Neural cell (in vitro differentiated cells): ENCODE data around the gene GRIK2. TPM values are rescaled to one million over a fixed set of nuclear protein-coding genes. Genes with fewer than 3 reads are reported as not detected.

Experiments
- H2AFZ ChIP-seq: fragments of 200-600, 300-800 bp; sonication (generic), shearing (Covaris generic); 2 replicates; pipeline ENCODE4 v1.6.0; 2014; ENCODE audit warnings: low read depth, mild to moderate bottlenecking, antibody characterized with exemption, low read length, moderate library complexity
- H3F3A ChIP-seq: fragments of 200-600 bp; shearing (Covaris generic); 2 replicates; pipeline ENCODE4 v1.6.1; 2016; ENCODE audit warnings: mild to moderate bottlenecking, moderate library complexity, mixed read lengths, antibody characterized with exemption, low read length; ENCODE audit not compliant: insufficient read depth, poor library complexity, severe bottlenecking
- H3K27ac ChIP-seq: fragments of 200-600, 300-800 bp; sonication (generic), shearing (Covaris generic); 2 replicates; pipeline ENCODE4 v1.5.1; 2014; ENCODE audit warnings: mild to moderate bottlenecking, low read length, moderate library complexity
- H3K27me3 ChIP-seq: fragments of 300-800, 200-600 bp; sonication (generic), shearing (Covaris generic); 2 replicates; pipeline ENCODE4 v1.6.0; 2014; ENCODE audit warnings: mild to moderate bottlenecking, low read depth, low read length, moderate library complexity; ENCODE audit not compliant: insufficient read depth
- H3K36me3 ChIP-seq: fragments of 300-800, 200-600 bp; sonication (generic), shearing (Covaris generic); 2 replicates; pipeline ENCODE4 v1.5.1; 2014; ENCODE audit warnings: mild to moderate bottlenecking, antibody characterized with exemption, low read length, moderate library complexity; ENCODE audit not compliant: insufficient read depth
- H3K4me2 ChIP-seq: fragments of 300-800, 200-600 bp; sonication (generic), shearing (Covaris generic); 2 replicates; pipeline ENCODE4 v1.6.0; 2014; ENCODE audit warnings: mild to moderate bottlenecking, low read length
- H3K4me3 ChIP-seq: fragments of 300-800, 200-600 bp; sonication (generic), shearing (Covaris generic); 2 replicates; pipeline ENCODE4 v1.5.1; 2014; ENCODE audit warnings: mild to moderate bottlenecking, low read length, moderate library complexity
- H3K79me2 ChIP-seq: fragments of 200-600 bp; shearing (Covaris generic); replicated peaks from 2 replicates; pipeline ENCODE4 v1.6.0; 2014; ENCODE audit warnings: mild to moderate bottlenecking, low read length, moderate library complexity; ENCODE audit not compliant: insufficient read depth
- H3K9ac ChIP-seq: fragments of 300-800, 200-600 bp; sonication (generic), shearing (Covaris generic); 2 replicates; pipeline ENCODE4 v1.6.1; 2016; ENCODE audit warnings: mild to moderate bottlenecking, low read length, mixed read lengths
- H3K9me2 ChIP-seq: fragments of 200-600 bp; shearing (Covaris generic); 2 replicates; pipeline ENCODE4 v1.6.1; 2016; ENCODE audit warnings: mild to moderate bottlenecking, low read length, mixed read lengths; ENCODE audit not compliant: insufficient read depth
- H3K9me3 ChIP-seq: fragments of 200-600, 300-800 bp; sonication (generic), shearing (Covaris generic); 2 replicates; pipeline ENCODE4 v1.6.1; 2016; ENCODE audit warnings: mild to moderate bottlenecking, mixed run types, low read length, moderate library complexity, mixed read lengths
- H4K20me1 ChIP-seq: fragments of 200-600 bp; shearing (Covaris generic); 2 replicates; pipeline ENCODE4 v1.6.1; 2016; ENCODE audit warnings: mild to moderate bottlenecking, mixed run types; ENCODE audit not compliant: insufficient read depth
- EP300 ChIP-seq: fragments of 450-650 bp; conservative IDR thresholded peaks from 2 replicates; pipeline ENCODE4 v1.6.1; 2014; ENCODE audit warnings: antibody characterized with exemption, mild to moderate bottlenecking, moderate library complexity; ENCODE audit not compliant: poor library complexity, severe bottlenecking
- EZH2 ChIP-seq: fragments of 200-600, 300-800 bp; shearing (Covaris generic), sonication (generic); IDR thresholded peaks from 2 replicates; pipeline ENCODE4 v1.6.1; 2014; ENCODE audit warnings: antibody characterized with exemption, low read length, borderline replicate concordance, mild to moderate bottlenecking; ENCODE audit not compliant: insufficient read depth, poor library complexity, severe bottlenecking
- MXI1 ChIP-seq: fragments of 450-650 bp; conservative IDR thresholded peaks from 2 replicates; pipeline ENCODE4 v1.6.1; 2014; ENCODE audit warnings: antibody characterized with exemption, mild to moderate bottlenecking; ENCODE audit not compliant: poor library complexity, severe bottlenecking
- POLR2AphosphoS5 ChIP-seq: IDR thresholded peaks from 2 replicates; pipeline ENCODE4 v1.6.1; 2012
- RAD21 ChIP-seq: fragments of 450-650 bp; conservative IDR thresholded peaks from 2 replicates; pipeline ENCODE4 v1.6.1; 2014; ENCODE audit warnings: antibody characterized with exemption, mild to moderate bottlenecking, moderate library complexity
- SMC3 ChIP-seq: fragments of 450-650 bp; conservative IDR thresholded peaks from 2 replicates; pipeline ENCODE4 v1.6.1; 2014; ENCODE audit warnings: antibody characterized with exemption, mild to moderate bottlenecking, moderate library complexity; ENCODE audit not compliant: poor library complexity
- polyA plus RNA-seq: library from polyadenylated mRNA; depleted of rRNA; stranded (reverse); fragments of >200 nt; gene quantifications from 2 replicates; pipeline ENCODE4 v1.2.3, GENCODE V29; 2014
- TF ChIP-seq, protein P1 (sequence below): fragments of 450-650 bp; IDR thresholded peaks from 2 replicates; pipeline ENCODE4 v1.5.1; 2014; ENCODE audit warnings: antibody characterized with exemption, mild to moderate bottlenecking, moderate library complexity; ENCODE audit not compliant: poor library complexity, severe bottlenecking
- TF ChIP-seq, protein P2 (sequence below): IDR thresholded peaks from 2 replicates; pipeline ENCODE4 v1.6.1; 2012; ENCODE audit warnings: borderline replicate concordance

Gene GRIK2
- polyA plus RNA-seq, 1 donor from 2014 or later = 106 TPM

DNA sequence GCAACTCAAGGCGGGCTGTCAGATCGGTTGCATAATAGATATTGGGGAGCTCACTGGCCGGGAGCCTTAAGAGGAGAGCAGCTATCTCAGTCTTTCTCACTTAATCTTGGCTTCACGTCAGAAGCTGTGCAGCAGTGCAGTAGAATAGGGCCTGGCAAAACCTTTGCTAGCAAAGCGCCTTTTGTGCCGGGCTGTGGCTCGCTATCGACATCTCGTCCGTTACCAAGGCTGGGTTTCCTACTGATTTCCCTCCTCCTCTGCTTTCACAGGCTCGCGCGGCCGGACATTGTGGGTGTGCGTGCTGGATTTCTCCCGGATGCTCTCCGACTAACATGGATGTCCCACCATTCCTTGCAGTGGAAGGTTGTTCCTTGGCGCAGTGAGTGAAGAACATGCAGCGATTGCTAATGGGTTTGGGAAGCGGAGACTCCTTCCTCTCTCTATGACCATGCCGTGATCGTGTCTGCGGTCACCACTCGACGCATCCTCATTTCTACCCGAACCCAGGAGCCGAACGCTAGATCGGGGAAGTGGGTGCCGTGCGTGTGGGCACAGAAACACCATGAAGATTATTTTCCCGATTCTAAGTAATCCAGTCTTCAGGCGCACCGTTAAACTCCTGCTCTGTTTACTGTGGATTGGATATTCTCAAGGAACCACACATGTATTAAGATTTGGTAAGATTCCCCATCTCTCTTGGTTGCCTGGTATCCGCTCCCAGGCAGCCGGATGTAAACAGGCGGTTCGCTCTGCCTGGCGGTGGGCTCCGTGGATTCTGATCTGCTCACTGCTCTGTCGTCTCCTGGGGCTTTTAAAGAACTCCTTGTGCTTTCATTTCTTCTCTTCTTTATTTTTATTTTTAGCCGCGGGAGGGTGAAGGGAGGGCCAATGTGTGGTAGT lies 5.5 kb downstream of the GRIK2 start:
- H3K36me3 ChIP-seq = no peaks in the 10 kb centered on the region
- H3K9me3 ChIP-seq = no peaks in the 10 kb centered on the region
- peak overlapping the region; percentile 54 for H3K4me2 ChIP-seq
- H3K9me2 ChIP-seq = no peaks in the 10 kb centered on the region
- H2AFZ ChIP-seq = no peak overlapping the region
- H3K4me3 ChIP-seq = peak overlapping the region; percentile 65
- H4K20me1 ChIP-seq = no peaks in the 10 kb centered on the region
- TF ChIP-seq EZH2 (no peak), POLR2AphosphoS5 (no peak), SMC3 (peak; percentile 16), EP300 (no peak), RAD21 (peak; percentile 31), MXI1 (no peak)
- TF ChIP-seq, protein P1, sequence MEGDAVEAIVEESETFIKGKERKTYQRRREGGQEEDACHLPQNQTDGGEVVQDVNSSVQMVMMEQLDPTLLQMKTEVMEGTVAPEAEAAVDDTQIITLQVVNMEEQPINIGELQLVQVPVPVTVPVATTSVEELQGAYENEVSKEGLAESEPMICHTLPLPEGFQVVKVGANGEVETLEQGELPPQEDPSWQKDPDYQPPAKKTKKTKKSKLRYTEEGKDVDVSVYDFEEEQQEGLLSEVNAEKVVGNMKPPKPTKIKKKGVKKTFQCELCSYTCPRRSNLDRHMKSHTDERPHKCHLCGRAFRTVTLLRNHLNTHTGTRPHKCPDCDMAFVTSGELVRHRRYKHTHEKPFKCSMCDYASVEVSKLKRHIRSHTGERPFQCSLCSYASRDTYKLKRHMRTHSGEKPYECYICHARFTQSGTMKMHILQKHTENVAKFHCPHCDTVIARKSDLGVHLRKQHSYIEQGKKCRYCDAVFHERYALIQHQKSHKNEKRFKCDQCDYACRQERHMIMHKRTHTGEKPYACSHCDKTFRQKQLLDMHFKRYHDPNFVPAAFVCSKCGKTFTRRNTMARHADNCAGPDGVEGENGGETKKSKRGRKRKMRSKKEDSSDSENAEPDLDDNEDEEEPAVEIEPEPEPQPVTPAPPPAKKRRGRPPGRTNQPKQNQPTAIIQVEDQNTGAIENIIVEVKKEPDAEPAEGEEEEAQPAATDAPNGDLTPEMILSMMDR = no peak
- TF ChIP-seq, protein P2, sequence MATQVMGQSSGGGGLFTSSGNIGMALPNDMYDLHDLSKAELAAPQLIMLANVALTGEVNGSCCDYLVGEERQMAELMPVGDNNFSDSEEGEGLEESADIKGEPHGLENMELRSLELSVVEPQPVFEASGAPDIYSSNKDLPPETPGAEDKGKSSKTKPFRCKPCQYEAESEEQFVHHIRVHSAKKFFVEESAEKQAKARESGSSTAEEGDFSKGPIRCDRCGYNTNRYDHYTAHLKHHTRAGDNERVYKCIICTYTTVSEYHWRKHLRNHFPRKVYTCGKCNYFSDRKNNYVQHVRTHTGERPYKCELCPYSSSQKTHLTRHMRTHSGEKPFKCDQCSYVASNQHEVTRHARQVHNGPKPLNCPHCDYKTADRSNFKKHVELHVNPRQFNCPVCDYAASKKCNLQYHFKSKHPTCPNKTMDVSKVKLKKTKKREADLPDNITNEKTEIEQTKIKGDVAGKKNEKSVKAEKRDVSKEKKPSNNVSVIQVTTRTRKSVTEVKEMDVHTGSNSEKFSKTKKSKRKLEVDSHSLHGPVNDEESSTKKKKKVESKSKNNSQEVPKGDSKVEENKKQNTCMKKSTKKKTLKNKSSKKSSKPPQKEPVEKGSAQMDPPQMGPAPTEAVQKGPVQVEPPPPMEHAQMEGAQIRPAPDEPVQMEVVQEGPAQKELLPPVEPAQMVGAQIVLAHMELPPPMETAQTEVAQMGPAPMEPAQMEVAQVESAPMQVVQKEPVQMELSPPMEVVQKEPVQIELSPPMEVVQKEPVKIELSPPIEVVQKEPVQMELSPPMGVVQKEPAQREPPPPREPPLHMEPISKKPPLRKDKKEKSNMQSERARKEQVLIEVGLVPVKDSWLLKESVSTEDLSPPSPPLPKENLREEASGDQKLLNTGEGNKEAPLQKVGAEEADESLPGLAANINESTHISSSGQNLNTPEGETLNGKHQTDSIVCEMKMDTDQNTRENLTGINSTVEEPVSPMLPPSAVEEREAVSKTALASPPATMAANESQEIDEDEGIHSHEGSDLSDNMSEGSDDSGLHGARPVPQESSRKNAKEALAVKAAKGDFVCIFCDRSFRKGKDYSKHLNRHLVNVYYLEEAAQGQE = peak; percentile 8
- H3K79me2 ChIP-seq = peaks cover 9% of the 10 kb centered on the region
- peak overlapping the region; percentile 60 for H3K9ac ChIP-seq
- peaks cover 34% of the 10 kb centered on the region for H3K27me3 ChIP-seq
- no peaks in the 10 kb centered on the region for H3F3A ChIP-seq
- H3K27ac ChIP-seq = peak overlapping the region; percentile 44

DNA sequence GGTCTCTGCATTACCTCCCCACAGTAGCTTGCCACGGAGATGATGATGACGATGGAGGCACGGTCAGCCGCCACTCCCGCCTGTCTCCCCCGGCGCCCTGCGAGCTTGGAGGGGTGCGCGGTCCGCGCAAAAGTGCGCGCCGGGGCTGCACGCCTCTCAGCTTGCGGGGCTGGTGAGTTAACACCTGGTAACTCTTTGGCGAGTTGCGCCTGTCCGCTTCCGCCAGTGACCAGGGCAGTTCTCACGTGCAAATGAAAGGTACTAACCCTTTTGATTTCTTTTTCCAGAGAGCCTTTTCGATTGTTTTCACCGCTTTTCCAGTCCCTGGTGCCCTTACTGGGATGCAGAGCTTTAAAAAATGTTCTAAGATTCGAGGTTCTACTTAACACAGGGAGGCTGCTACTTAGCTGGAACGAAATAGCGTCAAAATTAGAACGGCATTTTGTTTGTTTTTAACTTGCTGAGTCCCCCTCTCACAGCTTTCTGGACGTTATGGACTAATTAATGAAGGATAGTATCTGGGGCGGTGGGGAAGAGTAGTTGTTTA lies 6.2 kb downstream of the GRIK2 start:
- H3K9ac ChIP-seq = peak overlapping the region; percentile 60
- peaks cover 29% of the 10 kb centered on the region for H3K27me3 ChIP-seq
- H3K27ac ChIP-seq = peak overlapping the region; percentile 44
- H4K20me1 ChIP-seq = no peaks in the 10 kb centered on the region
- no peaks in the 10 kb centered on the region for H3K9me3 ChIP-seq
- peak overlapping the region; percentile 74 for H3K4me2 ChIP-seq
- peak overlapping the region; percentile 65 for H3K4me3 ChIP-seq
- H3F3A ChIP-seq = no peaks in the 10 kb centered on the region
- peaks cover 4% of the 10 kb centered on the region for H3K79me2 ChIP-seq
- no peaks in the 10 kb centered on the region for H3K36me3 ChIP-seq
- no peak overlapping the region for H2AFZ ChIP-seq
- no peaks in the 10 kb centered on the region for H3K9me2 ChIP-seq
- TF ChIP-seq SMC3 = no peak
- peak; percentile 7 for TF ChIP-seq POLR2AphosphoS5
- TF ChIP-seq MXI1 = peak; percentile 13
